ENCODE data around the gene HAGH. TPM values are rescaled to one million over a fixed set of nuclear protein-coding genes. Genes with fewer than 3 reads are reported as not detected.
A peak's percentile ranks its signal among the peaks of the same experiment; 100 is the strongest.

The HAGH gene
- total and polyA plus RNA-seq, 9 of the 15 experiments (the other 6 are each of a cell fraction or from before 2014, with no cell fraction given), result 0.46 to 35.1 (median 16.8) TPM

DNA sequence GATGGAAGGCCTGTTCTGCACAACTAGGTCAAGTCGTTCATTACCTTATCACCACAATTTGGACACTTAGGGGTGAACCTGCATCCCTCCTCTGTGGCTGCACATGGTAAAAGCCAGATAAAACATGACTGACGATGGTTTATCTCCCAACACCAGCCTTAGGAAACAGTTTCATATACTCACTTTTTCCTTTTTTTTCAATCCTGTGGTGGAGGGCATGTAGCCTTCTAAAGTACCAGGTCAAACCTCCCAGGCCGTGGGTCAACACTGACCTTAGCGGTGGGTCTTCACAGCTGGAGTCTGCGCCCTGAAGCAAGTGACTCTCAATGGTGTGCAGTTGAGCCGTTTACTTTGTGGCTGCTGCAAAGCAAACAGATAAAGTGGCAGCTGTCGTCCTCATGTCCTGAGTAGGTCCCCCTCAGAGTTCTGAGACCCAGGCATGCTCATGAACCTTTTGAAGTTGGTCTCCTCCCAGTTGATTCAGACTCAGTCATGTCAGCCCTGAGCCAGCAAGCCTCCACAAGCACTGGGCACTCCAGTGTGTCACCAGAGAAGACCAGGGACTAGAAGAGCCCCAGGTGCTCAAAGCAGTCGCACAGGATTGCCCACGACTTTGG lies 6.3 kb upstream of the HAGH start (continued):
- no peak for TF ChIP-seq ZNF347 (CRISPR knock-in tag; IDR thresholded peaks at IDR 0.05; ENCODE audit: low read depth)
- no peak; the same call in 1 of the 2 replicates for TF ChIP-seq ZSCAN29 (IDR thresholded peaks at IDR 0.05)
- no peak for TF ChIP-seq MAFF (IDR thresholded peaks at IDR 0.05; ENCODE audit: low read length)
- peak in 1 of 2 experiments; percentile 82 for TF ChIP-seq NCOA2 (IDR thresholded peaks at IDR 0.05; ENCODE audit: partially characterized antibody in 2 of 2)
- TF ChIP-seq KAT8 (IDR thresholded peaks at IDR 0.05; ENCODE audit: low read depth), result no peak
- TF ChIP-seq RBM14 (IDR thresholded peaks at IDR 0.05; ENCODE audit: borderline replicate concordance, insufficient read depth, low read depth, low read length), result no peak
- peak; percentile 82; the same call in 1 of the 2 replicates for TF ChIP-seq ZBED1 (IDR thresholded peaks at IDR 0.05)
- TF ChIP-seq, protein P1, sequence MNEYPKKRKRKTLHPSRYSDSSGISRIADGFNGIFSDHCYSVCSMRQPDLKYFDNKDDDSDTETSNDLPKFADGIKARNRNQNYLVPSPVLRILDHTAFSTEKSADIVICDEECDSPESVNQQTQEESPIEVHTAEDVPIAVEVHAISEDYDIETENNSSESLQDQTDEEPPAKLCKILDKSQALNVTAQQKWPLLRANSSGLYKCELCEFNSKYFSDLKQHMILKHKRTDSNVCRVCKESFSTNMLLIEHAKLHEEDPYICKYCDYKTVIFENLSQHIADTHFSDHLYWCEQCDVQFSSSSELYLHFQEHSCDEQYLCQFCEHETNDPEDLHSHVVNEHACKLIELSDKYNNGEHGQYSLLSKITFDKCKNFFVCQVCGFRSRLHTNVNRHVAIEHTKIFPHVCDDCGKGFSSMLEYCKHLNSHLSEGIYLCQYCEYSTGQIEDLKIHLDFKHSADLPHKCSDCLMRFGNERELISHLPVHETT (CRISPR knock-in tag; conservative IDR thresholded peaks at IDR 0.05 in 1 of 2, IDR thresholded peaks at IDR 0.05 in 1 of 2), result peak in 1 of 2 experiments; percentile 80; a peak in 2 of 4 replicates
- peak in 1 of 2 experiments; percentile 90; a peak in 2 of 4 replicates for TF ChIP-seq MLLT1 (IDR thresholded peaks at IDR 0.05)
- TF ChIP-seq, protein P2, sequence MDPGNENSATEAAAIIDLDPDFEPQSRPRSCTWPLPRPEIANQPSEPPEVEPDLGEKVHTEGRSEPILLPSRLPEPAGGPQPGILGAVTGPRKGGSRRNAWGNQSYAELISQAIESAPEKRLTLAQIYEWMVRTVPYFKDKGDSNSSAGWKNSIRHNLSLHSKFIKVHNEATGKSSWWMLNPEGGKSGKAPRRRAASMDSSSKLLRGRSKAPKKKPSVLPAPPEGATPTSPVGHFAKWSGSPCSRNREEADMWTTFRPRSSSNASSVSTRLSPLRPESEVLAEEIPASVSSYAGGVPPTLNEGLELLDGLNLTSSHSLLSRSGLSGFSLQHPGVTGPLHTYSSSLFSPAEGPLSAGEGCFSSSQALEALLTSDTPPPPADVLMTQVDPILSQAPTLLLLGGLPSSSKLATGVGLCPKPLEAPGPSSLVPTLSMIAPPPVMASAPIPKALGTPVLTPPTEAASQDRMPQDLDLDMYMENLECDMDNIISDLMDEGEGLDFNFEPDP (CRISPR knock-in tag; IDR thresholded peaks at IDR 0.05), result no peak
- TF ChIP-seq RBM39 (optimal IDR thresholded peaks at IDR 0.05; ENCODE audit: low read depth, low read length), result no peak
- no peak for TF ChIP-seq POLR3G (IDR thresholded peaks at IDR 0.05; ENCODE audit: extremely low read depth, insufficient read length, insufficient replicate concordance)
- TF ChIP-seq SMARCE1 (IDR thresholded peaks at IDR 0.05), result peak; percentile 91
- TF ChIP-seq PTRF (tag; IDR thresholded peaks at IDR 0.05), result no peak
- no peak for TF ChIP-seq ZFP1 (CRISPR knock-in tag; IDR thresholded peaks at IDR 0.05)
- peak; percentile 81; the same call in 1 of the 2 replicates for TF ChIP-seq ZBTB1 (CRISPR knock-in tag; IDR thresholded peaks at IDR 0.05; ENCODE audit: borderline replicate concordance, low read depth)
- peak; percentile 92 for TF ChIP-seq SMAD4 (CRISPR knock-in tag; conservative IDR thresholded peaks at IDR 0.05)
- TF ChIP-seq GTF2A2 (tag; IDR thresholded peaks at IDR 0.05), result no peak
- no peak for TF ChIP-seq ZNF23 (CRISPR knock-in tag; IDR thresholded peaks at IDR 0.05)
- TF ChIP-seq CBX5 (IDR thresholded peaks at IDR 0.05; ENCODE audit: borderline replicate concordance, low read depth), result no peak
- no peak for TF ChIP-seq MCM3 (IDR thresholded peaks at IDR 0.05)
- no peak for TF ChIP-seq E2F5 (CRISPR knock-in tag; IDR thresholded peaks at IDR 0.05)
- TF ChIP-seq, protein P3, sequence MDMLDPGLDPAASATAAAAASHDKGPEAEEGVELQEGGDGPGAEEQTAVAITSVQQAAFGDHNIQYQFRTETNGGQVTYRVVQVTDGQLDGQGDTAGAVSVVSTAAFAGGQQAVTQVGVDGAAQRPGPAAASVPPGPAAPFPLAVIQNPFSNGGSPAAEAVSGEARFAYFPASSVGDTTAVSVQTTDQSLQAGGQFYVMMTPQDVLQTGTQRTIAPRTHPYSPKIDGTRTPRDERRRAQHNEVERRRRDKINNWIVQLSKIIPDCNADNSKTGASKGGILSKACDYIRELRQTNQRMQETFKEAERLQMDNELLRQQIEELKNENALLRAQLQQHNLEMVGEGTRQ (CRISPR knock-in tag; IDR thresholded peaks at IDR 0.05), result no peak

Measured in K562 (cell line).